Hepatocyte (in vitro differentiated cells): Measurements from ENCODE around the gene VMP1. TPM values are rescaled to one million over a fixed set of nuclear protein-coding genes. Genes with fewer than 3 reads are reported as not detected.

Experiments used
- DNase-seq: peaks from one replicate; pipeline ENCODE4 v3.0.0-alpha.2; 2016; ENCODE audit warnings: low spot score
- H2AFZ ChIP-seq: fragments of 200-600 bp; sonication (generic); 2 replicates; pipeline ENCODE4 v1.6.0; 2016; ENCODE audit warnings: antibody characterized with exemption, mild to moderate bottlenecking
- H3K27ac ChIP-seq: fragments of 200-600 bp; sonication (generic); 2 replicates; pipeline ENCODE4 v1.5.1; 2016; ENCODE audit warnings: mild to moderate bottlenecking
- H3K27me3 ChIP-seq: fragments of 200-600 bp; sonication (generic); 2 replicates; pipeline ENCODE4 v1.6.1; 2016
- H3K36me3 ChIP-seq: fragments of 200-600 bp; sonication (generic); replicated peaks from 2 replicates; pipeline ENCODE4 v1.5.1; 2016; ENCODE audit warnings: low read depth; ENCODE audit not compliant: insufficient read depth
- H3K4me1 ChIP-seq: fragments of 200-600 bp; sonication (generic); 2 replicates; pipeline ENCODE4 v1.5.1; 2016; ENCODE audit warnings: mild to moderate bottlenecking, moderate library complexity; ENCODE audit not compliant: insufficient read depth
- H3K4me2 ChIP-seq: fragments of 200-600 bp; sonication (generic); 2 replicates; pipeline ENCODE4 v1.6.0; 2016
- H3K4me3 ChIP-seq: fragments of 200-600 bp; sonication (generic); 2 replicates; pipeline ENCODE4 v1.5.1; 2016; ENCODE audit warnings: mild to moderate bottlenecking
- H3K79me2 ChIP-seq: fragments of 200-600 bp; sonication (generic); 2 replicates; pipeline ENCODE4 v1.6.0; 2017; ENCODE audit warnings: mild to moderate bottlenecking
- H3K9me2 ChIP-seq: fragments of 200-600 bp; sonication (generic); replicated peaks from 2 replicates; pipeline ENCODE4 v1.6.0; 2017; ENCODE audit warnings: mild to moderate bottlenecking; ENCODE audit not compliant: insufficient read depth
- H3K9me3 ChIP-seq: fragments of 200-600 bp; sonication (generic); 2 replicates; pipeline ENCODE4 v1.5.1; 2016; ENCODE audit warnings: low read depth, mild to moderate bottlenecking
- H4K20me1 ChIP-seq: fragments of 200-600 bp; sonication (generic); 2 replicates; pipeline ENCODE4 v1.6.0; 2016; ENCODE audit warnings: mild to moderate bottlenecking; ENCODE audit not compliant: insufficient read depth, poor library complexity, severe bottlenecking
- CTCF ChIP-seq: fragments of 200-600 bp; sonication (generic); IDR thresholded peaks from 2 replicates; pipeline ENCODE4 v1.5.1; 2016; ENCODE audit warnings: antibody characterized with exemption, mild to moderate bottlenecking; ENCODE audit not compliant: poor library complexity
- EZH2 ChIP-seq: fragments of 200-600 bp; sonication (generic); IDR thresholded peaks from 2 replicates; pipeline ENCODE4 v1.6.1; 2016; ENCODE audit warnings: antibody characterized with exemption, mild to moderate bottlenecking, borderline replicate concordance
- EZH2phosphoT487 ChIP-seq: fragments of 200-600 bp; sonication (generic); IDR thresholded peaks from one replicate; pipeline ENCODE4 v1.6.1; 2018; ENCODE audit warnings: antibody characterized with exemption, mild to moderate bottlenecking, low read depth, moderate library complexity; ENCODE audit not compliant: unreplicated experiment, severe bottlenecking
- WGBS: methylation state at CpG from one replicate; pipeline ENCODE4 v1.1.6; 2016; ENCODE audit warnings: low lambda C conversion rate; ENCODE audit errors: missing lambda C conversion rate; 5-methylcytosine and 5-hydroxymethylcytosine counted together
- polyA plus RNA-seq: library from polyadenylated mRNA; unstranded; fragments of >200 nt; fragmentation: Nextera tagmentation; extraction: Ambion mirVana; gene quantifications from 2 replicates; pipeline ENCODE4 v1.2.1, GENCODE V29; 2016
- total RNA-seq: library from RNA; depleted of rRNA; stranded (reverse); fragments of >200 nt; gene quantifications from 2 replicates; pipeline ENCODE4 v1.2.3, GENCODE V29; 2014

Gene VMP1
- total and polyA plus RNA-seq, 2 experiments from 2014 or later = 139 to 479 TPM

GRCh38 chr17:59669411-59669810, 38.0 kb upstream of the VMP1 start:
- Histone ChIP-seq H3K27ac (peak overlapping the region; percentile 13), H4K20me1 (peaks cover 14% of the 10 kb centered on the region), H3K9me2 (no peaks in the 10 kb centered on the region), H3K9me3 (no peaks in the 10 kb centered on the region), H3K36me3 (peaks cover 11% of the 10 kb centered on the region), H2AFZ (no peak overlapping the region), H3K4me3 (no peak overlapping the region), H3K4me2 (no peak overlapping the region), H3K4me1 (peaks cover 8% of the 10 kb centered on the region), H3K79me2 (peaks cover 42% of the 10 kb centered on the region), H3K27me3 (no peaks in the 10 kb centered on the region)
- DNase-seq = no peak
- 49% methylated on average over 1 of the region's 1 CpG for whole genome bisulfite sequencing
- TF ChIP-seq EZH2phosphoT487 = no peak
- no peak for TF ChIP-seq CTCF
- no peak for TF ChIP-seq EZH2

- Histone ChIP-seq H3K9me2 (no peaks in the 10 kb centered on the region), H3K4me3 (no peak overlapping the region), H3K27ac (peak overlapping the region; percentile 13), H3K4me1 (peaks cover 8% of the 10 kb centered on the region), H4K20me1 (peaks cover 14% of the 10 kb centered on the region), H3K79me2 (peaks cover 45% of the 10 kb centered on the region), H3K27me3 (no peaks in the 10 kb centered on the region), H3K9me3 (no peaks in the 10 kb centered on the region), H3K4me2 (no peak overlapping the region), H2AFZ (no peak overlapping the region), H3K36me3 (peaks cover 11% of the 10 kb centered on the region)
- 100% methylated on average over 1 of the region's 1 CpG for WGBS
- TF ChIP-seq EZH2phosphoT487 (no peak), EZH2 (no peak), CTCF (no peak)
- no peak for DNase-seq
Observed at GRCh38 chr17:59669944-59670343, 37.5 kb upstream of the VMP1 start.

- no peak for DNase-seq
- Histone ChIP-seq H3K9me2 (no peaks in the 10 kb centered on the region), H3K4me3 (no peak overlapping the region), H3K36me3 (peaks cover 11% of the 10 kb centered on the region), H3K4me2 (no peak overlapping the region), H3K27me3 (no peaks in the 10 kb centered on the region), H3K9me3 (no peaks in the 10 kb centered on the region), H3K79me2 (peaks cover 52% of the 10 kb centered on the region), H4K20me1 (peaks cover 14% of the 10 kb centered on the region), H3K27ac (no peak overlapping the region), H2AFZ (no peak overlapping the region), H3K4me1 (peaks cover 8% of the 10 kb centered on the region)
- no peak for TF ChIP-seq EZH2
- TF ChIP-seq CTCF = no peak
- no peak for TF ChIP-seq EZH2phosphoT487
- WGBS = 100% methylated on average over 1 of the region's 1 CpG
Observed at GRCh38 chr17:59671386-59671785, 36.1 kb upstream of the VMP1 start.

- Histone ChIP-seq H3K4me2 (no peak overlapping the region), H3K27me3 (no peaks in the 10 kb centered on the region), H3K9me3 (no peaks in the 10 kb centered on the region), H3K79me2 (peaks cover 54% of the 10 kb centered on the region), H3K36me3 (peaks cover 4% of the 10 kb centered on the region), H3K9me2 (no peaks in the 10 kb centered on the region), H3K27ac (no peak overlapping the region), H3K4me3 (no peak overlapping the region), H3K4me1 (peaks cover 3% of the 10 kb centered on the region), H2AFZ (no peak overlapping the region), H4K20me1 (peaks cover 5% of the 10 kb centered on the region)
- no peak for TF ChIP-seq EZH2phosphoT487
- TF ChIP-seq EZH2 = no peak
- TF ChIP-seq CTCF = no peak
- DNase-seq = no peak
- 90% methylated on average over 1 of the region's 1 CpG for WGBS
Observed at GRCh38 chr17:59675231-59675630, 32.2 kb upstream of the VMP1 start.
